Naive B cell (primary cell): ENCODE data around the gene CCDC144A. TPM values are rescaled to one million over a fixed set of nuclear protein-coding genes. Genes with fewer than 3 reads are reported as not detected.
"Not testable (repeated sequence)": the region's sequence is repeated elsewhere in the genome, so short reads cannot be mapped to it uniquely, and the experiment has no call there.

ENCODE experiments used
- ATAC-seq, 2 donors: fragments of 150-1000 bp; cut with Tn5 transposase; 2 replicates each; pipeline ENCODE4 v1.10.0; 2021; ENCODE audit warnings: low read depth in 2 of 2, mild to moderate bottlenecking in 2 of 2, moderate library complexity in 2 of 2
- DNase-seq: peaks from one replicate; pipeline ENCODE4 v3.0.0; 2022
- H3K27ac Mint-ChIP-seq, 6 donors: one replicate each; pipeline ENCODE4 v1.8.0; 2020 to 2022; ENCODE audit warnings: mild to moderate bottlenecking in 6 of 6, mixed read lengths in 6 of 6, moderate library complexity in 5 of 6, inconsistent platforms in 2 of 6
- H3K27me3 Mint-ChIP-seq, 3 donors: one replicate each; pipeline ENCODE4 v1.8.0; 2021 to 2022; ENCODE audit warnings: mixed read lengths in 3 of 3, mild to moderate bottlenecking in 1 of 3
- H3K36me3 Mint-ChIP-seq, 2 donors: one replicate each; pipeline ENCODE4 v1.8.0; 2020 to 2022; ENCODE audit warnings: mixed read lengths in 2 of 2, inconsistent platforms in 1 of 2, mild to moderate bottlenecking in 1 of 2
- H3K4me1 Mint-ChIP-seq, 3 donors: one replicate each; pipeline ENCODE4 v1.8.0; 2020 to 2022; ENCODE audit warnings: mixed read lengths in 3 of 3, inconsistent platforms in 1 of 3, mild to moderate bottlenecking in 1 of 3, moderate library complexity in 1 of 3
- H3K4me3 Mint-ChIP-seq, 8 donors: one replicate each; pipeline ENCODE4 v1.8.0; 2020 to 2022; ENCODE audit warnings: mild to moderate bottlenecking in 8 of 8, mixed read lengths in 8 of 8, moderate library complexity in 8 of 8, inconsistent platforms in 2 of 8
- H3K9me3 Mint-ChIP-seq, 7 donors: one replicate each; pipeline ENCODE4 v1.8.0; 2020 to 2022; ENCODE audit warnings: mixed read lengths in 7 of 7, mild to moderate bottlenecking in 5 of 7, inconsistent platforms in 2 of 7, moderate library complexity in 1 of 7
- polyA plus RNA-seq, 6 donors: library from polyadenylated mRNA; unstranded; fragments of 300-500 nt; fragmentation: Illumina TruSeq; gene quantifications; one replicate each; pipeline ENCODE4 v1.2.3, GENCODE V29; 2021; ENCODE audit warnings: low read depth in 6 of 6

Gene CCDC144A
- polyA plus RNA-seq = under 1 TPM in 2 of 6 donors, not detected in 4; 0.04 to 0.13 TPM

GRCh38 chr17:16689731-16690281 lies at the start of gene CCDC144A:
CCDC144A (plus strand) TSS chr17:16690241; CDS start chr17:16690401, 160 bp downstream.
- not testable (repeated sequence) for H3K4me1 Mint-ChIP-seq, H3K27me3 Mint-ChIP-seq, H3K36me3 Mint-ChIP-seq, H3K9me3 Mint-ChIP-seq
- Mint-ChIP-seq H3K27ac (peak within 1 kb of the TSS in 1 of 6 donors; percentile 73), H3K4me3 (peak within 1 kb of the TSS in 1 of 8 donors; percentile 29)
- DNase-seq (peak; percentile 23), ATAC-seq (peak; percentile 50 to 52)

- Mint-ChIP-seq H3K4me1 (peaks cover 10 to 20% (median 12%) of the 10 kb centered on the region in 3 donors), H3K4me3 (no peak overlapping the region), H3K36me3 (peaks cover 9 to 11% of the 10 kb centered on the region in 2 donors), H3K27ac (no peak overlapping the region), H3K27me3 (no peaks in the 10 kb centered on the region), H3K9me3 (no peaks in the 10 kb centered on the region)
- DNase-seq (no peak), ATAC-seq (no peak)
Observed at GRCh38 chr17:16649585-16649984, 40.5 kb upstream of the CCDC144A start.

GRCh38 chr17:16652252-16652651 lies 37.8 kb upstream of the CCDC144A start:
- H3K27ac Mint-ChIP-seq = no peak overlapping the region
- H3K36me3 Mint-ChIP-seq = peaks cover 9 to 11% of the 10 kb centered on the region in 2 donors
- H3K27me3 Mint-ChIP-seq = peaks cover 0 to 3% (median 3%) of the 10 kb centered on the region in 3 donors
- no peaks in the 10 kb centered on the region for H3K9me3 Mint-ChIP-seq
- H3K4me1 Mint-ChIP-seq = peaks cover 10 to 20% (median 12%) of the 10 kb centered on the region in 3 donors
- no peak for DNase-seq
- H3K4me3 Mint-ChIP-seq = peak overlapping the region in 6 of 8 donors; percentile 16 to 96 (median 63)
- no peak for ATAC-seq

- no peaks in the 10 kb centered on the region for H3K9me3 Mint-ChIP-seq
- peak overlapping the region in 3 of 6 donors; percentile 8 to 88 (median 80) for H3K27ac Mint-ChIP-seq
- peaks cover 10 to 20% (median 12%) of the 10 kb centered on the region in 3 donors for H3K4me1 Mint-ChIP-seq
- peaks cover 9 to 11% of the 10 kb centered on the region in 2 donors for H3K36me3 Mint-ChIP-seq
- no peak for DNase-seq
- H3K4me3 Mint-ChIP-seq = peak overlapping the region; percentile 86 to 96 (median 92)
- no peak for ATAC-seq
- H3K27me3 Mint-ChIP-seq = peaks cover 0 to 9% (median 7%) of the 10 kb centered on the region in 3 donors
Observed at GRCh38 chr17:16652847-16653366, 37.1 kb upstream of the CCDC144A start.

- DNase-seq (peak; percentile 84), ATAC-seq (peak; percentile 99)
- Mint-ChIP-seq H3K4me1 (peaks cover 10 to 20% (median 12%) of the 10 kb centered on the region in 3 donors), H3K27ac (peak within 1 kb of the TSS in 5 of 6 donors; percentile 8 to 88 (median 80)), H3K4me3 (peak within 1 kb of the TSS; percentile 86 to 96 (median 92)), H3K36me3 (peaks cover 8% of the 10 kb centered on the region in 2 donors), H3K27me3 (peaks cover under 1 to 15% (median 7%) of the 10 kb centered on the region in 3 donors), H3K9me3 (no peaks in the 10 kb centered on the region)
Observed at GRCh38 chr17:16653367-16654041, 36.5 kb upstream of the CCDC144A start, which contains the start of gene ZNF624. ZNF624 (minus strand) TSS chr17:16653850.

- DNase-seq (no peak), ATAC-seq (no peak)
- H3K9me3 Mint-ChIP-seq = peaks cover 0 to 6% (median 3%) of the 10 kb centered on the region in 7 donors
- H3K4me3 Mint-ChIP-seq = no peak overlapping the region
- peaks cover 0 to 6% (median 5%) of the 10 kb centered on the region in 3 donors for H3K4me1 Mint-ChIP-seq
- H3K36me3 Mint-ChIP-seq = no peaks in the 10 kb centered on the region
- no peak overlapping the region for H3K27ac Mint-ChIP-seq
- H3K27me3 Mint-ChIP-seq = peaks cover 46 to 74% (median 47%) of the 10 kb centered on the region in 3 donors
Observed at GRCh38 chr17:16661217-16661616, 28.8 kb upstream of the CCDC144A start.

- Mint-ChIP-seq H3K4me3 (no peak overlapping the region), H3K9me3 (peaks cover 0 to 6% (median 3%) of the 10 kb centered on the region in 7 donors), H3K4me1 (peaks cover 0 to 11% (median 6%) of the 10 kb centered on the region in 3 donors), H3K36me3 (no peaks in the 10 kb centered on the region), H3K27ac (no peak overlapping the region), H3K27me3 (peaks cover 45 to 70% (median 46%) of the 10 kb centered on the region in 3 donors)
- ATAC-seq = no peak
- DNase-seq = no peak
Observed at GRCh38 chr17:16662936-16663335, 27.1 kb upstream of the CCDC144A start.

GRCh38 chr17:16666553-16666906 lies 23.5 kb upstream of the CCDC144A start:
- H3K9me3 Mint-ChIP-seq, H3K27ac Mint-ChIP-seq, ATAC-seq, DNase-seq, H3K36me3 Mint-ChIP-seq: not testable (repeated sequence)
- Mint-ChIP-seq H3K4me1 (peaks cover 0 to 11% (median 6%) of the 10 kb centered on the region in 3 donors), H3K4me3 (peak overlapping the region in 7 of 8 donors; percentile 12 to 79 (median 47)), H3K27me3 (peaks cover 28 to 53% (median 37%) of the 10 kb centered on the region in 3 donors)

GRCh38 chr17:16666907-16667636 lies 23.0 kb upstream of the CCDC144A start:
- peak; percentile 21 to 28 for ATAC-seq
- H3K27me3 Mint-ChIP-seq = peaks cover 30 to 53% (median 35%) of the 10 kb centered on the region in 3 donors

GRCh38 chr17:16676676-16677268 lies 13.3 kb upstream of the CCDC144A start:
- Mint-ChIP-seq H3K27ac (no peak overlapping the region), H3K4me3 (no peak overlapping the region), H3K4me1 (peaks cover 0 to 5% (median 0%) of the 10 kb centered on the region in 3 donors), H3K36me3 (no peaks in the 10 kb centered on the region), H3K27me3 (peaks cover 18 to 30% (median 23%) of the 10 kb centered on the region in 3 donors), H3K9me3 (no peaks in the 10 kb centered on the region)
- ATAC-seq (no peak), DNase-seq (no peak)

More at GRCh38 chr17:16666907-16667636, 23.0 kb upstream of the CCDC144A start:
- not testable (repeated sequence) for H3K27ac Mint-ChIP-seq, H3K9me3 Mint-ChIP-seq, DNase-seq, H3K36me3 Mint-ChIP-seq
- Mint-ChIP-seq H3K4me3 (peak overlapping the region; percentile 61 to 93 (median 80)), H3K4me1 (peaks cover 0 to 11% (median 6%) of the 10 kb centered on the region in 3 donors)

GRCh38 chr17:16683290-16684138 lies 6.5 kb upstream of the CCDC144A start:
- H3K27ac Mint-ChIP-seq, H3K4me1 Mint-ChIP-seq, H3K9me3 Mint-ChIP-seq: not testable (repeated sequence)

GRCh38 chr17:16686019-16686418 lies 4.0 kb upstream of the CCDC144A start:
- H3K9me3 Mint-ChIP-seq, H3K4me1 Mint-ChIP-seq, H3K27ac Mint-ChIP-seq, H3K36me3 Mint-ChIP-seq, H3K4me3 Mint-ChIP-seq, ATAC-seq, DNase-seq: not testable (repeated sequence)
- peaks cover 28 to 40% (median 31%) of the 10 kb centered on the region in 3 donors for H3K27me3 Mint-ChIP-seq

More at GRCh38 chr17:16683290-16684138, 6.5 kb upstream of the CCDC144A start:
- H3K27me3 Mint-ChIP-seq = peaks cover 22 to 36% (median 35%) of the 10 kb centered on the region in 3 donors
- H3K36me3 Mint-ChIP-seq, ATAC-seq, H3K4me3 Mint-ChIP-seq, DNase-seq: not testable (repeated sequence)
